Measurements from ENCODE around the gene VSTM2B. TPM values are rescaled to one million over a fixed set of nuclear protein-coding genes. Genes with fewer than 3 reads are reported as not detected.

The VSTM2B gene
- total RNA-seq, 1 donor from 2014 or later, result 0.18 TPM

DNA sequence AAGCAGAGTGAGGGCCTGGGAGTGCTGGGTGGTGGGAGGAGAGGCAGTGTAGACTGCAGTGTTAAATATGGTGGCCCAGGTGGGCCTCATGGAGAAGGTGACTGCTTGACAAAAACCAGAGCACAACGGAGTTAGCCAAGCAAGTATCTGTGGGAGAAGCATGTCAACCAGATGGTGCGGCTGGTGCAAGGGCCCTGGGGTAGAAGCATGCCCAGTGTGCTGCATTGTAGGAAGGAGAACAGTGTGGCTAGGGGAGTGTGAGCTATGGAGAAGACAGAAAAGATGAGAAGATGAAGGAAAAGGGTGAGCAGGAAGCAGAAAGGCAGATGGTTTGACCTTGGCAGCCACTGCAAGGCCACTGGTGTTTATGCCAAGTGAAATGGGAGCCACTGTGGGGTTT is 2.2 kb upstream of the VSTM2B start:
- DNase-seq (ENCODE audit: low spot score), result no peak
- H3K27me3 Mint-ChIP-seq (ENCODE audit: unreplicated experiment), result peaks cover 17% of the 10 kb centered on the region
- H3K4me3 Mint-ChIP-seq (ENCODE audit: unreplicated experiment), result peak overlapping the region; percentile 70
- H3K4me1 Mint-ChIP-seq (ENCODE audit: unreplicated experiment), result peaks cover 7% of the 10 kb centered on the region
- no peak overlapping the region for H3K27ac Mint-ChIP-seq (ENCODE audit: unreplicated experiment)
- H3K36me3 Mint-ChIP-seq (ENCODE audit: low read depth, unreplicated experiment), result peaks cover 3% of the 10 kb centered on the region
- no peaks in the 10 kb centered on the region for H3K9me3 Mint-ChIP-seq (ENCODE audit: unreplicated experiment)
- TF ChIP-seq, protein P1, sequence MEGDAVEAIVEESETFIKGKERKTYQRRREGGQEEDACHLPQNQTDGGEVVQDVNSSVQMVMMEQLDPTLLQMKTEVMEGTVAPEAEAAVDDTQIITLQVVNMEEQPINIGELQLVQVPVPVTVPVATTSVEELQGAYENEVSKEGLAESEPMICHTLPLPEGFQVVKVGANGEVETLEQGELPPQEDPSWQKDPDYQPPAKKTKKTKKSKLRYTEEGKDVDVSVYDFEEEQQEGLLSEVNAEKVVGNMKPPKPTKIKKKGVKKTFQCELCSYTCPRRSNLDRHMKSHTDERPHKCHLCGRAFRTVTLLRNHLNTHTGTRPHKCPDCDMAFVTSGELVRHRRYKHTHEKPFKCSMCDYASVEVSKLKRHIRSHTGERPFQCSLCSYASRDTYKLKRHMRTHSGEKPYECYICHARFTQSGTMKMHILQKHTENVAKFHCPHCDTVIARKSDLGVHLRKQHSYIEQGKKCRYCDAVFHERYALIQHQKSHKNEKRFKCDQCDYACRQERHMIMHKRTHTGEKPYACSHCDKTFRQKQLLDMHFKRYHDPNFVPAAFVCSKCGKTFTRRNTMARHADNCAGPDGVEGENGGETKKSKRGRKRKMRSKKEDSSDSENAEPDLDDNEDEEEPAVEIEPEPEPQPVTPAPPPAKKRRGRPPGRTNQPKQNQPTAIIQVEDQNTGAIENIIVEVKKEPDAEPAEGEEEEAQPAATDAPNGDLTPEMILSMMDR (IDR thresholded peaks at IDR 0.05; ENCODE audit: unreplicated experiment), result no peak

DNA sequence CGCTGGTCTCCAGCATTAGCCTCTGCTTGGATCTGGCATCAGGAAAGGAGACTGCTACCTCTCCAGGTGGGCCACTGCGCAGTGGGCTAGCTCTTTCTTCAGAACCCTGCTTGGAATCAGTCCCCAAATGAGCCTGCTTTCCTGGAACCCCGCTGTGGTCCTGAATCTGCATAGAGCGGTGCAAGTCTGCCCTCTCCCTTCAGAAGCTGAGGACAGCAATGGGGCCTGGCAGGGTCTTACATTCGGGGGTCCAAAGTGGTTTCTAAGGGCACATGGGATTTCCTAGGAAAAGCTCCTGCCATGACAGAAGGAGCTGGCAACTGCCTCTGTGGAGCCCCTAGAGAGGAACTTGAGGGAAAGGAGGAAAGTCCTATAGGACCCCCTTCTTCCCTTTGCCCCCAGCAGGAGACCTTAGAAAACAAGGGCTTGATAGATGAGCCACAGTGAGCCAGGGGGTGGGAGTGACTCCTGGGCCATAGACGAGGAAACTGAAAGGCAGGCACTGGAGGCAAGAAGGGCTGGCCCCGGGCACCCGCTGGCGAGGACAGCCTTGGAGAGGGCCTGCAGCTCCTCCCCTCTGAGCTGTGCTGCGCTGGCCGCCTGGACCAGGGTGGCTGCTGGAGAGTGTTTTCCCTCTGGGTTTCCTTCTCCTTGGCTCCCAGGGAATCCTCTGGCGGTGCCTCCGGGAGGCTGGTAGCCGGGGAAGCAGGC is 1.4 kb upstream of the VSTM2B start:
- Mint-ChIP-seq H3K4me1 (ENCODE audit: unreplicated experiment) (peaks cover 9% of the 10 kb centered on the region), H3K4me3 (ENCODE audit: unreplicated experiment) (no peak overlapping the region), H3K9me3 (ENCODE audit: unreplicated experiment) (no peaks in the 10 kb centered on the region), H3K27me3 (ENCODE audit: unreplicated experiment) (peaks cover 21% of the 10 kb centered on the region), H3K36me3 (ENCODE audit: low read depth, unreplicated experiment) (peaks cover 3% of the 10 kb centered on the region), H3K27ac (ENCODE audit: unreplicated experiment) (no peak overlapping the region)
- DNase-seq (ENCODE audit: low spot score), result peak; percentile 17
- TF ChIP-seq, protein P1 (IDR thresholded peaks at IDR 0.05; ENCODE audit: unreplicated experiment), result no peak

DNA sequence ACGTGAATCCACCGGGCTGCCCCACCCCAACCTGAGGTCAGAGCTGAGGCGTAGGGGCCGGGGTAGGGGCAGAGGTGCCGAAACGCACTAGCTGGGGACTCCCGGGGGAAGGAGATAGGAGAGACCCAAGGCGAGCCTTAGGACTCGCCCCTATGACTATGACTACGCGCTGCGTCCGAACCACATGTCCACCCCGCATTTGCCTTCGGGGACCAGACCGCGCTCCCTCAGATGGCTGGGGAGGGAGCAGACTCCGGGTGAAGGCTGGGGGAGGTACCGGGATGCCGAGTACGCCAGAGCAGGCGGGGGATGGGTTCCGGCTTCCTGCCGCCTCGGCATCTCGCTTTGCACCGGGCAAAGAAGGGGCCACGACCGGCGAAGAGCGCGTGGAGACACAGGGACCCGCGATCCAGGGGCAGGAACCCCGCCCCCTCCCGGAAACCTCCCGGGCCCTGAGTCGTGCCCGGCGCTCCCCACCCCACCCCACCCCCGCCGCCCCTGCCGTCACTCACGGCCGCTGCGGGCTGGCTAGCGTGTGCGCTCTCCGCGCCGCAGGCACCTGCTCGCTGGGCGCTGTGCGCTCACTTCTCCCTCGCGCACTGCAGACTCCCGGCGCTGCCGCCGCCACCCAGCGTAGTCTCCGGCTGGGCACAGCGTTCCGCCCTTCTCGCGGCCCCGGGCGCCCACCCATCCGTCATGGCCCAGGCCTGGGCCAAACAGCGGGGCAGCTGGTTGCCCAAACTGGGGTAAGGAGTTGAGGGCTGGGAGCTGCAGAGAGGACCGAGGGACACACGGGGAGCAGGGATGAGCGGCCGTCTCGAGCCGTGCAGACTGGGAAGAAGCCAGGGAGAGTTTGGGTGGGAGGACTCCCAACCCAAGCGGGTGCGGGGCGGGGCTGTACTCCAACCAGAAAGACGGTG is 622 bp upstream of the VSTM2B start:
- no peaks in the 10 kb centered on the region for H3K9me3 Mint-ChIP-seq (ENCODE audit: unreplicated experiment)
- H3K4me1 Mint-ChIP-seq (ENCODE audit: unreplicated experiment), result peaks cover 12% of the 10 kb centered on the region
- H3K4me3 Mint-ChIP-seq (ENCODE audit: unreplicated experiment), result no peak overlapping the region

DNA sequence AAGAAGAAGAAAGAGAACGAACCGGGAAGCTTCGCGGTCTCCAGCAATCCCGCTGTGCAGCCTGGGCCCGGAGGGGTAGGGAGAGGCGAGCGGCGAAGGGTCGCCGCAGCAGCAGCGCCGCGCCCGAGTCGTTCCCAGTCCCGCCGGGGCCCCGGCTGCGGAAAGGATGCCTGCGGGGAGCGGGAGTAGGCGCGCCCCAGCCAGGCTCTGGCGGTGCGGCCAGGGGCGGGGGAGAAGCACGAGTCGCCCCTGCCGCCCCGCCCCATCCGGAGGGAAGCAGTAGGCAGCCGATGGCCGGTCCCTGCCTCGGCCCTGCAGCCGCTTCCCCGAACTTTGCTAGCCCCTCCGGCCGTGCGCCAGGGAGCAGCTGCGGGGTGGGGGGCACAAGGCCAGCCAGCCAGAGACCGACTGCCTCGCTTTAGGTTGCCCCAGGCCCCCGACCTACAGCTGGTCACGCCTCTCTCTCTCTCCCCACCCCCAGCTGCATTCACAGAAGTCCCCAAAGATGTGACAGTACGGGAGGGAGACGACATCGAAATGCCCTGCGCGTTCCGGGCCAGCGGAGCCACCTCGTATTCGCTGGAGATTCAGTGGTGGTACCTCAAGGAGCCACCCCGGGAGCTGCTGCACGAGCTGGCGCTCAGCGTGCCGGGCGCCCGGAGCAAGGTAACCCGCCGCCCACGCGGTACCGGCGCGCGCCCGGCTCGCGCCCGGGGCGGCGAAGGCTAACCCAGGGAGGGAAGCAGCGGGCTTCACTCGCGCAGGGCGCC is 1.1 kb downstream of the VSTM2B start:
- H3K4me3 Mint-ChIP-seq (ENCODE audit: unreplicated experiment), result no peak overlapping the region

More for the DNA sequence above, 622 bp upstream of the VSTM2B start:
- peak; percentile 17 for DNase-seq (ENCODE audit: low spot score)
- H3K27ac Mint-ChIP-seq (ENCODE audit: unreplicated experiment), result no peak overlapping the region
- TF ChIP-seq, protein P1 (IDR thresholded peaks at IDR 0.05; ENCODE audit: unreplicated experiment), result no peak
- H3K36me3 Mint-ChIP-seq (ENCODE audit: low read depth, unreplicated experiment), result peaks cover 3% of the 10 kb centered on the region
- peaks cover 22% of the 10 kb centered on the region for H3K27me3 Mint-ChIP-seq (ENCODE audit: unreplicated experiment)

More for the DNA sequence above, 1.1 kb downstream of the VSTM2B start:
- TF ChIP-seq, protein P1 (IDR thresholded peaks at IDR 0.05; ENCODE audit: unreplicated experiment), result no peak
- no peaks in the 10 kb centered on the region for H3K9me3 Mint-ChIP-seq (ENCODE audit: unreplicated experiment)
- H3K27me3 Mint-ChIP-seq (ENCODE audit: unreplicated experiment), result peaks cover 31% of the 10 kb centered on the region
- H3K27ac Mint-ChIP-seq (ENCODE audit: unreplicated experiment), result no peak overlapping the region
- peaks cover 3% of the 10 kb centered on the region for H3K36me3 Mint-ChIP-seq (ENCODE audit: low read depth, unreplicated experiment)
- H3K4me1 Mint-ChIP-seq (ENCODE audit: unreplicated experiment), result peaks cover 12% of the 10 kb centered on the region
- DNase-seq (ENCODE audit: low spot score), result peak; percentile 18
